KOPT-K1 (cell line): ENCODE data around the gene MELTF.

Experiments
- H3K27ac ChIP-seq: fragments of 200-600 bp; sonication (generic); 2 replicates; pipeline ENCODE4 v1.5.1; 2016; ENCODE audit warnings: antibody characterized with exemption, mild to moderate bottlenecking, low read depth, low read length; ENCODE audit not compliant: poor library complexity, severe bottlenecking
- H3K36me3 ChIP-seq: fragments of 200-600 bp; sonication (generic); 2 replicates; pipeline ENCODE4 v1.5.1; 2017; ENCODE audit warnings: antibody characterized with exemption, mild to moderate bottlenecking, low read length, moderate library complexity; ENCODE audit not compliant: insufficient read depth
- H3K9me3 ChIP-seq: fragments of 200-600 bp; sonication (generic); 2 replicates; pipeline ENCODE4 v1.5.1; 2017; ENCODE audit warnings: antibody characterized with exemption, low read length, mild to moderate bottlenecking; ENCODE audit not compliant: insufficient read depth, poor library complexity, severe bottlenecking

The MELTF gene

DNA sequence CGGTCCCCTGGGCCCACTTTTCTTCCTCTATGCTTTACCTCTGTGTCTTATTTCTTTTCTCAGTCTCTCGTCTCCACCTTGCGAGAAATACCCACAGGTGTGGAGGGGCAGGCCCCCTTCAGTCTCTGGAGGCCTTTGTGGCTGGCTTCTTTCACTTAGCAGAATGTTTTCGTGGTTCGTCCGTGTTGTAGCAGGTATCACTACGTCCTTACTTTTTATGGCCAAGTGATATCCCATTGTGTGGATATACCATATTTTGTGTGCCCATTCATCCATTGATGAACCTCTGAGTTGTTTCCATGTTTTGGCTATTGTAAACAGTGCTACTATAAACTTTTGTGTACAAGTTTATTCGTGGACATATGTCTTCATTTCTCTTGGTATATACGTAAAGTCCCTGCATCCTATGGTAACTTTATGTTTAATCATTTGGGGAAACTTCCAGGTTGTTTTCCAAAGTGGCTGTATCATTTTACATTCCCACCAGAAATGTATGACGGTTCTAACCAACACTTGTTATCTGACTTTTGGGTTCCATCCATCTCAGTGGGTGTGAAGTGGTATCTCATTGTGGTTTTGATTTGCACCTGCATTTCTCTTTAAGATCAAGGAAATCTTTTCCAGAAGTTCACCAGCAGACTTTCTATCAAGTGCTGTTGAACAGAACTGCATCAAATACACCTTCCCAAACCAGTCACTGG, 66.5 kb downstream of the MELTF start:
- H3K36me3 ChIP-seq = no peaks in the 10 kb centered on the region

DNA sequence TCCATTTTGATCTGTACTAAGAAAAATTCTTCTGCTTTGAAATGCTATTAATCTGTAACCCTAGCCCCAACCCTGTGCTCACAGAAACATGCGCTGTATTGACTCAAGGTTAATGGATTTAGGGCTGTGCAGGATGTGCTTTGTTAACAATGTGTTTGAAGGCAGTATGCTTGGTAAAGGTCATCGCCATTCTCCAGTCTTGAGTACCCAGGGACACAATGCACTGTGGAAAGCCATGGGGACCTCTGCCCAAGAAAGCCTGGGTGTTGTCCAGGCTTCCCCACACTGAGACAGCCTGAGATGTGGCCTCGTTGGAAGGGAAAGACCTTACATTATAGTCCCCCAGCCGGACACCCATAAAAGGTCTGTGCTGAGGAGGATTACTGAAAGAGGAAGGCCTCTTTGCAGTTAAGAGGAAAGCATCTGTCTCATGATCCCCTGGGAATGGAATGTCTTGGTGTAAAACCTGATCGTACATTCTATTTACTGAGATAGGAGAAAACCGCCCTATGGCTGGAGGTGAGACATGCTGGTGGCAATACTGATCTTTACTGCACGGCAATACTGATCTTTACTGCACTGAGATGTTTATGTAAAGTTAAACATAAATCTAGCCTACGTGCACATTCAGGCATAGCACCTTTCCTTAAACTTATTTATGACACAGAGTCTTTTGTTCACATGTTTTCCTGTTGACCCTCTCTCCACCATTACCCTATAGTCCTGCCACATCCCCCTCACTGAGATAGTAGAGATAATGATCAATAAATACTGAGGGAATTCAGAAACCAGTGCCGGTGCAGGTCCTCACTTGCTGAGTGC, 67.3 kb downstream of the MELTF start:
- Histone ChIP-seq H3K36me3 (no peaks in the 10 kb centered on the region), H3K9me3 (no peaks in the 10 kb centered on the region), H3K27ac (peak overlapping the region; percentile 25)

More for the DNA sequence above, 66.5 kb downstream of the MELTF start:
- Histone ChIP-seq H3K9me3 (no peaks in the 10 kb centered on the region), H3K27ac (peak overlapping the region; percentile 25)

DNA sequence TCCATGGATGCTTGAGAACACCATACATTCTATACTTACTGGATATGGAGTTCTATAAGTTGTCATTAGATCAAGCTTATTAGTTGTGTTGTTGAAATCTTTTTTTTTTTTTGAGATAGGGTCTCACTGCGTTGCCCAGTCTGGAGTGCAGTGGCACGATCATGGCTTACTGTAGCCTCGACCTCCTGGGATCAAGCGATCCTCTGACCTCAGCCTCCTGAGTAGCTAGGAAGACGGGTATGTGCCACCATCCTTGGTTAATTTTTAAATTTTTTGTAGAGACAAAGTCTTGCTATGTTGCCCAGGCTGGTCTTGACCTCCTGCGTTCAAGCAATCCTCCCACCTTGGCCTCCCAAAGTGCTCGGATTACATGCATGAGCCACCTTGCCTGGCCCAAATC, 74.8 kb downstream of the MELTF start:
- no peaks in the 10 kb centered on the region for H3K36me3 ChIP-seq
- no peaks in the 10 kb centered on the region for H3K9me3 ChIP-seq
- H3K27ac ChIP-seq = no peak overlapping the region
